ENCODE data around the gene TMEM168. TPM values are rescaled to one million over a fixed set of nuclear protein-coding genes. Genes with fewer than 3 reads are reported as not detected.

Gene TMEM168
- 20.7 and 29.7 TPM in 2 replicates for total RNA-seq

GRCh38 chr7:112789817-112790585 is at the start of gene TMEM168:
Gene TMEM168 (minus strand): TSS chr7:112790393. CDS start chr7:112784825, 5,568 bp downstream.

Measured in endothelial cell of coronary artery (primary cell).